IPS-18a (cell line): ENCODE results near the gene HPCA.

ENCODE experiments used
- H3K27ac ChIP-seq: one replicate; pipeline ENCODE4 v1.5.1; 2013; ENCODE audit warnings: low read length
- H3K27me3 ChIP-seq: one replicate; pipeline ENCODE4 v1.6.1; 2013; ENCODE audit warnings: mild to moderate bottlenecking, low read length; ENCODE audit not compliant: control insufficient read depth, insufficient read depth
- H3K36me3 ChIP-seq: one replicate; pipeline ENCODE4 v1.6.1; 2013; ENCODE audit warnings: low read depth, low read length; ENCODE audit not compliant: control insufficient read depth
- H3K4me1 ChIP-seq: one replicate; pipeline ENCODE4 v1.6.1; 2013; ENCODE audit warnings: low read depth, low read length; ENCODE audit not compliant: control insufficient read depth
- H3K4me3 ChIP-seq: one replicate; pipeline ENCODE4 v1.5.1; 2013; ENCODE audit warnings: low read length
- H3K9ac ChIP-seq: one replicate; pipeline ENCODE4 v1.6.1; 2013; ENCODE audit warnings: mild to moderate bottlenecking, low read length, moderate library complexity
- H3K9me3 ChIP-seq: one replicate; pipeline ENCODE4 v1.6.1; 2013; ENCODE audit warnings: low read depth, low read length; ENCODE audit not compliant: control insufficient read depth

The HPCA gene

GRCh38 chr1:32864375-32865019, 21.8 kb upstream of the HPCA start:
- Histone ChIP-seq H3K9me3 (no peaks in the 10 kb centered on the region), H3K4me3 (no peak overlapping the region), H3K4me1 (no peaks in the 10 kb centered on the region), H3K27me3 (peaks cover 7% of the 10 kb centered on the region), H3K36me3 (peaks cover under 1% of the 10 kb centered on the region), H3K9ac (no peak overlapping the region), H3K27ac (no peak overlapping the region)

- no peak overlapping the region for H3K4me3 ChIP-seq
- H3K27ac ChIP-seq = no peak overlapping the region
- no peaks in the 10 kb centered on the region for H3K36me3 ChIP-seq
- no peak overlapping the region for H3K9ac ChIP-seq
- peaks cover 8% of the 10 kb centered on the region for H3K4me1 ChIP-seq
- no peaks in the 10 kb centered on the region for H3K9me3 ChIP-seq
- H3K27me3 ChIP-seq = peaks cover 18% of the 10 kb centered on the region
These were observed 20.5 kb upstream of the HPCA start for GRCh38 chr1:32865639-32866405.

- peaks cover 31% of the 10 kb centered on the region for H3K27me3 ChIP-seq
- peaks cover 18% of the 10 kb centered on the region for H3K4me1 ChIP-seq
- H3K36me3 ChIP-seq = no peaks in the 10 kb centered on the region
- H3K27ac ChIP-seq = no peak overlapping the region
- no peaks in the 10 kb centered on the region for H3K9me3 ChIP-seq
- no peak overlapping the region for H3K4me3 ChIP-seq
- H3K9ac ChIP-seq = no peak overlapping the region
These were observed 19.1 kb upstream of the HPCA start for GRCh38 chr1:32867151-32867550.

GRCh38 chr1:32867671-32868070, 18.6 kb upstream of the HPCA start:
- Histone ChIP-seq H3K27me3 (peaks cover 33% of the 10 kb centered on the region), H3K4me3 (no peak overlapping the region), H3K4me1 (peaks cover 19% of the 10 kb centered on the region), H3K27ac (no peak overlapping the region), H3K9me3 (no peaks in the 10 kb centered on the region), H3K36me3 (no peaks in the 10 kb centered on the region), H3K9ac (no peak overlapping the region)

GRCh38 chr1:32868085-32868484, 18.2 kb upstream of the HPCA start:
- peaks cover 33% of the 10 kb centered on the region for H3K27me3 ChIP-seq
- H3K9me3 ChIP-seq = no peaks in the 10 kb centered on the region
- H3K36me3 ChIP-seq = no peaks in the 10 kb centered on the region
- H3K9ac ChIP-seq = no peak overlapping the region
- peaks cover 19% of the 10 kb centered on the region for H3K4me1 ChIP-seq
- no peak overlapping the region for H3K4me3 ChIP-seq
- H3K27ac ChIP-seq = no peak overlapping the region

GRCh38 chr1:32868806-32869455, 17.4 kb upstream of the HPCA start:
- Histone ChIP-seq H3K4me3 (no peak overlapping the region), H3K27ac (no peak overlapping the region), H3K36me3 (no peaks in the 10 kb centered on the region), H3K9ac (no peak overlapping the region), H3K9me3 (no peaks in the 10 kb centered on the region), H3K4me1 (peaks cover 19% of the 10 kb centered on the region), H3K27me3 (peaks cover 33% of the 10 kb centered on the region)

GRCh38 chr1:32869923-32870614, 16.2 kb upstream of the HPCA start:
- Histone ChIP-seq H3K4me3 (peak overlapping the region; percentile 51), H3K27ac (no peak overlapping the region), H3K9ac (no peak overlapping the region), H3K27me3 (peaks cover 33% of the 10 kb centered on the region), H3K36me3 (no peaks in the 10 kb centered on the region), H3K9me3 (no peaks in the 10 kb centered on the region), H3K4me1 (peaks cover 19% of the 10 kb centered on the region)

GRCh38 chr1:32870615-32871363, 15.5 kb upstream of the HPCA start, which contains the start of gene FNDC5:
TSS of gene FNDC5 (minus strand) at chr1:32870912.
- Histone ChIP-seq H3K36me3 (no peaks in the 10 kb centered on the region), H3K9ac (no peak within 1 kb of the TSS), H3K4me3 (peak within 1 kb of the TSS; percentile 51), H3K27me3 (peaks cover 33% of the 10 kb centered on the region), H3K4me1 (peaks cover 26% of the 10 kb centered on the region), H3K27ac (no peak within 1 kb of the TSS), H3K9me3 (no peaks in the 10 kb centered on the region)

GRCh38 chr1:32871364-32872191, 14.7 kb upstream of the HPCA start:
- Histone ChIP-seq H3K27ac (no peak overlapping the region), H3K4me3 (peak overlapping the region; percentile 46), H3K9me3 (no peaks in the 10 kb centered on the region), H3K36me3 (no peaks in the 10 kb centered on the region), H3K4me1 (peaks cover 31% of the 10 kb centered on the region), H3K27me3 (peaks cover 33% of the 10 kb centered on the region), H3K9ac (no peak overlapping the region)

GRCh38 chr1:32872192-32872460, 14.2 kb upstream of the HPCA start:
- Histone ChIP-seq H3K4me3 (no peak overlapping the region), H3K27ac (no peak overlapping the region), H3K9ac (no peak overlapping the region), H3K27me3 (peaks cover 33% of the 10 kb centered on the region), H3K36me3 (no peaks in the 10 kb centered on the region), H3K4me1 (peaks cover 31% of the 10 kb centered on the region), H3K9me3 (no peaks in the 10 kb centered on the region)
